ENCODE measurements around the gene HAAO. TPM values are rescaled to one million over a fixed set of nuclear protein-coding genes. Genes with fewer than 3 reads are reported as not detected.
A peak's percentile ranks its signal among the peaks of the same experiment; 100 is the strongest.

Gene HAAO
- total and polyA plus RNA-seq, 2 of the 13 experiments (the other 11 are each of a cell fraction or from before 2014, with no cell fraction given): 36.1 to 42.7 TPM

DNA sequence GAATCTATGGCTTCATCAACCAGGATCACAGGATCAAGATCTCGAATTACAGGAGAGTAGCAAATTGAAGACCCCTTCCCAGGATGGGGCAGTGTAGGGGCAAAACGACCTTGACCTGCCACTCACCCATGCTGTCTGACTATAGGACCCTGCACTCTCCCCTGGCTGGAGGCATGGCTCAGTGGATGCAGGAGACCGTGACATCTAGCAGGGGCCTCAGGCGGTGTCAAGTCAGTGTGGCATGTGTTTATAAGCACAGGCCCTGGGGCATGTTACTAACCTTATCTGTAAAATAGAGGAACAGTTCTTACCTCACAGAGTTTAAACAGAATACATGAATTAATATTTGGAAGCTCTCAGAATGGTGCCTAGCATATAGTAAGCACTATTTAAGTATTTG is 3.5 kb downstream of the HAAO start (continued):
- TF ChIP-seq, protein P1, sequence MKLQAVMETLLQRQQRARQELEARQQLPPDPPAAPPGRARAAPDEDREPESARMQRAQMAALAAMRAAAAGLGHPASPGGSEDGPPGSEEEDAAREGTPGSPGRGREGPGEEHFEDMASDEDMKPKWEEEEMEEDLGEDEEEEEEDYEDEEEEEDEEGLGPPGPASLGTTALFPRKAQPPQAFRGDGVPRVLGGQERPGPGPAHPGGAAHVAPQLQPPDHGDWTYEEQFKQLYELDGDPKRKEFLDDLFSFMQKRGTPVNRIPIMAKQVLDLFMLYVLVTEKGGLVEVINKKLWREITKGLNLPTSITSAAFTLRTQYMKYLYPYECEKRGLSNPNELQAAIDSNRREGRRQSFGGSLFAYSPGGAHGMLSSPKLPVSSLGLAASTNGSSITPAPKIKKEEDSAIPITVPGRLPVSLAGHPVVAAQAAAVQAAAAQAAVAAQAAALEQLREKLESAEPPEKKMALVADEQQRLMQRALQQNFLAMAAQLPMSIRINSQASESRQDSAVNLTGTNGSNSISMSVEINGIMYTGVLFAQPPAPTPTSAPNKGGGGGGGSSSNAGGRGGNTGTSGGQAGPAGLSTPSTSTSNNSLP (IDR thresholded peaks at IDR 0.05; ENCODE audit: low read depth, low read length): no peak
- TF ChIP-seq HNF4A (CRISPR knock-in tag; IDR thresholded peaks at IDR 0.05) (peak; percentile 28; the same call in 1 of the 2 replicates), TEAD3 (CRISPR knock-in tag; optimal IDR thresholded peaks at IDR 0.05; ENCODE audit: borderline replicate concordance) (peak; percentile 26), RARA (CRISPR knock-in tag; IDR thresholded peaks at IDR 0.05) (peak; percentile 86), NCOA1 (CRISPR knock-in tag; IDR thresholded peaks at IDR 0.05) (no peak), MYNN (CRISPR knock-in tag; IDR thresholded peaks at IDR 0.05; ENCODE audit: low read depth) (no peak), NR2F2 (IDR thresholded peaks at IDR 0.05; ENCODE audit: borderline replicate concordance, low read depth) (no peak), ZNF274 (CRISPR knock-in tag; IDR thresholded peaks at IDR 0.05) (no peak), MED1 (CRISPR knock-in tag; IDR thresholded peaks at IDR 0.05) (no peak), GATAD2A (CRISPR knock-in tag; IDR thresholded peaks at IDR 0.05) (no peak), RBAK (CRISPR knock-in tag; IDR thresholded peaks at IDR 0.05) (no peak), ZNF317 (CRISPR knock-in tag; IDR thresholded peaks at IDR 0.05) (no peak)
- TF ChIP-seq, protein P2, sequence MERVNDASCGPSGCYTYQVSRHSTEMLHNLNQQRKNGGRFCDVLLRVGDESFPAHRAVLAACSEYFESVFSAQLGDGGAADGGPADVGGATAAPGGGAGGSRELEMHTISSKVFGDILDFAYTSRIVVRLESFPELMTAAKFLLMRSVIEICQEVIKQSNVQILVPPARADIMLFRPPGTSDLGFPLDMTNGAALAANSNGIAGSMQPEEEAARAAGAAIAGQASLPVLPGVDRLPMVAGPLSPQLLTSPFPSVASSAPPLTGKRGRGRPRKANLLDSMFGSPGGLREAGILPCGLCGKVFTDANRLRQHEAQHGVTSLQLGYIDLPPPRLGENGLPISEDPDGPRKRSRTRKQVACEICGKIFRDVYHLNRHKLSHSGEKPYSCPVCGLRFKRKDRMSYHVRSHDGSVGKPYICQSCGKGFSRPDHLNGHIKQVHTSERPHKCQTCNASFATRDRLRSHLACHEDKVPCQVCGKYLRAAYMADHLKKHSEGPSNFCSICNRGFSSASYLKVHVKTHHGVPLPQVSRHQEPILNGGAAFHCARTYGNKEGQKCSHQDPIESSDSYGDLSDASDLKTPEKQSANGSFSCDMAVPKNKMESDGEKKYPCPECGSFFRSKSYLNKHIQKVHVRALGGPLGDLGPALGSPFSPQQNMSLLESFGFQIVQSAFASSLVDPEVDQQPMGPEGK (CRISPR knock-in tag; IDR thresholded peaks at IDR 0.05): peak; percentile 48; the same call in 1 of the 2 replicates
- TF ChIP-seq, protein P3, sequence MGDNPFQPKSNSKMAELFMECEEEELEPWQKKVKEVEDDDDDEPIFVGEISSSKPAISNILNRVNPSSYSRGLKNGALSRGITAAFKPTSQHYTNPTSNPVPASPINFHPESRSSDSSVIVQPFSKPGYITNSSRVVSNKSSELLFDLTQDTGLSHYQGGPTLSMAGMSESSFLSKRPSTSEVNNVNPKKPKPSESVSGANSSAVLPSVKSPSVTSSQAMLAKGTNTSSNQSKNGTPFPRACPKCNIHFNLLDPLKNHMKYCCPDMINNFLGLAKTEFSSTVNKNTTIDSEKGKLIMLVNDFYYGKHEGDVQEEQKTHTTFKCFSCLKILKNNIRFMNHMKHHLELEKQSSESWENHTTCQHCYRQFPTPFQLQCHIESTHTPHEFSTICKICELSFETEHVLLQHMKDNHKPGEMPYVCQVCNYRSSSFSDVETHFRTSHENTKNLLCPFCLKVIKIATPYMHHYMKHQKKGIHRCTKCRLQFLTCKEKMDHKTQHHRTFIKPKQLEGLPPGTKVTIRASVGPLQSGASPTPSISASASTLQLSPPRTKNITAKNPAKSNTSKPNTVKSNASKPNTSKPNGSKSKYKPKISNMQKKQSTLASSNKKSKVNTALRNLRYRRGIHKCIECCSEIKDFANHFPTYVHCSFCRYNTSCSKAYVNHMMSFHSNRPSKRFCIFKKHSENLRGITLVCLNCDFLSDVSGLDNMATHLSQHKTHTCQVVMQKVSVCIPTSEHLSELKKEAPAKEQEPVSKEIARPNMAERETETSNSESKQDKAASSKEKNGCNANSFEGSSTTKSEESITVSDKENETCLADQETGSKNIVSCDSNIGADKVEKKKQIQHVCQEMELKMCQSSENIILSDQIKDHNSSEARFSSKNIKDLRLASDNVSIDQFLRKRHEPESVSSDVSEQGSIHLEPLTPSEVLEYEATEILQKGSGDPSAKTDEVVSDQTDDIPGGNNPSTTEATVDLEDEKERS (CRISPR knock-in tag; IDR thresholded peaks at IDR 0.05): no peak
- TF ChIP-seq, protein P4, sequence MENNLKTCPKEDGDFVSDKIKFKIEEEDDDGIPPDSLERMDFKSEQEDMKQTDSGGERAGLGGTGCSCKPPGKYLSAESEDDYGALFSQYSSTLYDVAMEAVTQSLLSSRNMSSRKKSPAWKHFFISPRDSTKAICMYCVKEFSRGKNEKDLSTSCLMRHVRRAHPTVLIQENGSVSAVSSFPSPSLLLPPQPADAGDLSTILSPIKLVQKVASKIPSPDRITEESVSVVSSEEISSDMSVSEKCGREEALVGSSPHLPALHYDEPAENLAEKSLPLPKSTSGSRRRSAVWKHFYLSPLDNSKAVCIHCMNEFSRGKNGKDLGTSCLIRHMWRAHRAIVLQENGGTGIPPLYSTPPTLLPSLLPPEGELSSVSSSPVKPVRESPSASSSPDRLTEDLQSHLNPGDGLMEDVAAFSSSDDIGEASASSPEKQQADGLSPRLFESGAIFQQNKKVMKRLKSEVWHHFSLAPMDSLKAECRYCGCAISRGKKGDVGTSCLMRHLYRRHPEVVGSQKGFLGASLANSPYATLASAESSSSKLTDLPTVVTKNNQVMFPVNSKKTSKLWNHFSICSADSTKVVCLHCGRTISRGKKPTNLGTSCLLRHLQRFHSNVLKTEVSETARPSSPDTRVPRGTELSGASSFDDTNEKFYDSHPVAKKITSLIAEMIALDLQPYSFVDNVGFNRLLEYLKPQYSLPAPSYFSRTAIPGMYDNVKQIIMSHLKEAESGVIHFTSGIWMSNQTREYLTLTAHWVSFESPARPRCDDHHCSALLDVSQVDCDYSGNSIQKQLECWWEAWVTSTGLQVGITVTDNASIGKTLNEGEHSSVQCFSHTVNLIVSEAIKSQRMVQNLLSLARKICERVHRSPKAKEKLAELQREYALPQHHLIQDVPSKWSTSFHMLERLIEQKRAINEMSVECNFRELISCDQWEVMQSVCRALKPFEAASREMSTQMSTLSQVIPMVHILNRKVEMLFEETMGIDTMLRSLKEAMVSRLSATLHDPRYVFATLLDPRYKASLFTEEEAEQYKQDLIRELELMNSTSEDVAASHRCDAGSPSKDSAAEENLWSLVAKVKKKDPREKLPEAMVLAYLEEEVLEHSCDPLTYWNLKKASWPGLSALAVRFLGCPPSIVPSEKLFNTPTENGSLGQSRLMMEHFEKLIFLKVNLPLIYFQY (CRISPR knock-in tag; IDR thresholded peaks at IDR 0.05; ENCODE audit: borderline replicate concordance): no peak
- TF ChIP-seq, protein P5, sequence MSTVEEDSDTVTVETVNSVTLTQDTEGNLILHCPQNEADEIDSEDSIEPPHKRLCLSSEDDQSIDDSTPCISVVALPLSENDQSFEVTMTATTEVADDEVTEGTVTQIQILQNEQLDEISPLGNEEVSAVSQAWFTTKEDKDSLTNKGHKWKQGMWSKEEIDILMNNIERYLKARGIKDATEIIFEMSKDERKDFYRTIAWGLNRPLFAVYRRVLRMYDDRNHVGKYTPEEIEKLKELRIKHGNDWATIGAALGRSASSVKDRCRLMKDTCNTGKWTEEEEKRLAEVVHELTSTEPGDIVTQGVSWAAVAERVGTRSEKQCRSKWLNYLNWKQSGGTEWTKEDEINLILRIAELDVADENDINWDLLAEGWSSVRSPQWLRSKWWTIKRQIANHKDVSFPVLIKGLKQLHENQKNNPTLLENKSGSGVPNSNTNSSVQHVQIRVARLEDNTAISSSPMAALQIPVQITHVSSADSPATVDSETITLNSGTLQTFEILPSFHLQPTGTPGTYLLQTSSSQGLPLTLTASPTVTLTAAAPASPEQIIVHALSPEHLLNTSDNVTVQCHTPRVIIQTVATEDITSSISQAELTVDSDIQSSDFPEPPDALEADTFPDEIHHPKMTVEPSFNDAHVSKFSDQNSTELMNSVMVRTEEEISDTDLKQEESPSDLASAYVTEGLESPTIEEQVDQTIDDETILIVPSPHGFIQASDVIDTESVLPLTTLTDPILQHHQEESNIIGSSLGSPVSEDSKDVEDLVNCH (CRISPR knock-in tag; IDR thresholded peaks at IDR 0.05): no peak
